Fibroblast of lung (primary cell): ENCODE data around the gene DTX2.
"Not testable (repeated sequence)": the region's sequence is repeated elsewhere in the genome, so short reads cannot be mapped to it uniquely, and the experiment has no call there.

Experiments used
- EZH2 ChIP-seq: IDR thresholded peaks from 2 replicates; pipeline ENCODE4 v1.5.1; 2012; ENCODE audit warnings: low read length, control low read depth, mild to moderate bottlenecking; ENCODE audit errors: missing control alignments
- TF ChIP-seq, protein P1 (sequence below), 2 donors: IDR thresholded peaks in 1 of 2; conservative IDR thresholded peaks in 1 of 2; 1 replicate in 1 of 2; 2 replicates in 1 of 2; pipeline ENCODE4 v1.5.1; 2011 to 2012; ENCODE audit warnings: low read length in 2 of 2, control low read depth in 1 of 2, inconsistent platforms in 1 of 2, low read depth in 1 of 2, mild to moderate bottlenecking in 1 of 2

GRCh38 chr7:76502224-76502623, 40.7 kb downstream of the DTX2 start:
- TF ChIP-seq, protein P1, sequence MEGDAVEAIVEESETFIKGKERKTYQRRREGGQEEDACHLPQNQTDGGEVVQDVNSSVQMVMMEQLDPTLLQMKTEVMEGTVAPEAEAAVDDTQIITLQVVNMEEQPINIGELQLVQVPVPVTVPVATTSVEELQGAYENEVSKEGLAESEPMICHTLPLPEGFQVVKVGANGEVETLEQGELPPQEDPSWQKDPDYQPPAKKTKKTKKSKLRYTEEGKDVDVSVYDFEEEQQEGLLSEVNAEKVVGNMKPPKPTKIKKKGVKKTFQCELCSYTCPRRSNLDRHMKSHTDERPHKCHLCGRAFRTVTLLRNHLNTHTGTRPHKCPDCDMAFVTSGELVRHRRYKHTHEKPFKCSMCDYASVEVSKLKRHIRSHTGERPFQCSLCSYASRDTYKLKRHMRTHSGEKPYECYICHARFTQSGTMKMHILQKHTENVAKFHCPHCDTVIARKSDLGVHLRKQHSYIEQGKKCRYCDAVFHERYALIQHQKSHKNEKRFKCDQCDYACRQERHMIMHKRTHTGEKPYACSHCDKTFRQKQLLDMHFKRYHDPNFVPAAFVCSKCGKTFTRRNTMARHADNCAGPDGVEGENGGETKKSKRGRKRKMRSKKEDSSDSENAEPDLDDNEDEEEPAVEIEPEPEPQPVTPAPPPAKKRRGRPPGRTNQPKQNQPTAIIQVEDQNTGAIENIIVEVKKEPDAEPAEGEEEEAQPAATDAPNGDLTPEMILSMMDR (conservative IDR thresholded peaks at IDR 0.05 in 1 of 2, IDR thresholded peaks at IDR 0.05 in 1 of 2; ENCODE audit: low read depth in 1 of 2, low read length in 2 of 2), result not testable (repeated sequence)
- not testable (repeated sequence) for TF ChIP-seq EZH2
